SHP77 (cell line): ENCODE data around the gene NCK2.
A peak's percentile ranks its signal among the peaks of the same experiment; 100 is the strongest.

Experiments used
- DNase-seq, 2 experiments: peaks; one replicate each; lab custom pipeline; 2025; lab: John Stamatoyannopoulos, UW

NCK2 gene

GRCh38 chr2:105873281-105873680 is 128.6 kb downstream of the NCK2 start:
- no peak for DNase-seq

- DNase-seq = no peak
Measured at GRCh38 chr2:105873721-105874120, 129.0 kb downstream of the NCK2 start.

- no peak for DNase-seq
Measured at GRCh38 chr2:105874466-105874865, 129.8 kb downstream of the NCK2 start.

GRCh38 chr2:105875241-105875640 is 130.5 kb downstream of the NCK2 start:
- peak; percentile 70 to 86 for DNase-seq

- DNase-seq = no peak
Measured at GRCh38 chr2:105876191-105876590, 131.5 kb downstream of the NCK2 start.

- no peak for DNase-seq
Measured at GRCh38 chr2:105877945-105878344, 133.2 kb downstream of the NCK2 start.

GRCh38 chr2:105879106-105879802 is 134.5 kb downstream of the NCK2 start:
- no peak for DNase-seq

- no peak for DNase-seq
Measured at GRCh38 chr2:105879803-105880300, 135.1 kb downstream of the NCK2 start.

- DNase-seq = no peak
Measured at GRCh38 chr2:105880637-105881036, 135.9 kb downstream of the NCK2 start.

GRCh38 chr2:105881286-105882136 is 136.8 kb downstream of the NCK2 start:
- no peak for DNase-seq

- DNase-seq = no peak
Measured at GRCh38 chr2:105882341-105882740, 137.6 kb downstream of the NCK2 start.

GRCh38 chr2:105882920-105883435 is 138.3 kb downstream of the NCK2 start:
- no peak for DNase-seq

GRCh38 chr2:105883911-105884694 is 139.4 kb downstream of the NCK2 start:
- DNase-seq = no peak

- no peak for DNase-seq
Measured at GRCh38 chr2:105885456-105885855, 140.7 kb downstream of the NCK2 start.

GRCh38 chr2:105886029-105886454 is 141.3 kb downstream of the NCK2 start:
- DNase-seq = no peak

GRCh38 chr2:105886687-105887086 is 142.0 kb downstream of the NCK2 start:
- DNase-seq = no peak

GRCh38 chr2:105887256-105887655 is 142.5 kb downstream of the NCK2 start:
- no peak for DNase-seq

- peak; percentile 54 to 60 for DNase-seq
Measured at GRCh38 chr2:105888625-105889024, 143.9 kb downstream of the NCK2 start.

GRCh38 chr2:105889046-105889445 is 144.3 kb downstream of the NCK2 start:
- DNase-seq = no peak

- no peak for DNase-seq
Measured at GRCh38 chr2:105890111-105890510, 145.4 kb downstream of the NCK2 start.

GRCh38 chr2:105890856-105891255 is 146.1 kb downstream of the NCK2 start:
- no peak for DNase-seq
